ENCODE data around the gene PLPPR3.

GRCh38 chr19:793806-794205 is 27.9 kb downstream of the PLPPR3 start:
- TF ChIP-seq POLR2AphosphoS5 (IDR thresholded peaks at IDR 0.05; ENCODE audit: low read depth, low read length) (no peak), REST (IDR thresholded peaks at IDR 0.05; ENCODE audit: insufficient read depth in 1 of 2, low read depth in 2 of 2, low read length in 2 of 2) (no peak), TAF1 (IDR thresholded peaks at IDR 0.05; ENCODE audit: borderline replicate concordance, insufficient read depth, low read length) (no peak), SIN3A (IDR thresholded peaks at IDR 0.05; ENCODE audit: borderline replicate concordance, insufficient read depth, low read length) (no peak)

Data from PFSK-1 (cell line).